Naive thymus-derived CD8-positive, alpha-beta T cell (primary cell): ENCODE measurements around the gene CYFIP2. TPM values are rescaled to one million over a fixed set of nuclear protein-coding genes. Genes with fewer than 3 reads are reported as not detected.

Experiments used
- ATAC-seq, 2 donors: fragments of 150-1000 bp; cut with Tn5 transposase in 1 of 2; sonication (Bioruptor Pico), chemical (Tn5 transposase) in 1 of 2; 1 replicate in 1 of 2; 2 replicates in 1 of 2; pipeline ENCODE4 v1.10.0; 2021; ENCODE audit warnings: mild to moderate bottlenecking in 2 of 2, moderate library complexity in 2 of 2
- POLR2A ChIA-PET: fragments of 350-600 bp; sonication (Branson Sonifier 250); formaldehyde crosslinking; loops from one replicate; lab custom pipeline; 2021; ENCODE audit warnings: antibody characterized with exemption; lab: Charles Lee
- DNase-seq, 10 donors: peaks; one replicate each; pipeline versions ENCODE4 v3.0.0 to v3.0.0-alpha.2; 2020 to 2022
- H3K27ac Mint-ChIP-seq, 10 donors: one replicate each; pipeline ENCODE4 v1.8.0; 2020 to 2022; ENCODE audit warnings: mild to moderate bottlenecking in 10 of 10, mixed read lengths in 10 of 10, moderate library complexity in 4 of 10, inconsistent platforms in 1 of 10
- H3K27me3 Mint-ChIP-seq, 5 donors: one replicate each; pipeline ENCODE4 v1.8.0; 2021 to 2022; ENCODE audit warnings: mixed read lengths in 5 of 5
- H3K36me3 Mint-ChIP-seq, 3 donors: one replicate each; pipeline ENCODE4 v1.8.0; 2020 to 2022; ENCODE audit warnings: mixed read lengths in 3 of 3, mild to moderate bottlenecking in 2 of 3, inconsistent platforms in 1 of 3
- H3K4me1 Mint-ChIP-seq, 4 donors: one replicate each; pipeline ENCODE4 v1.8.0; 2021 to 2022; ENCODE audit warnings: mixed read lengths in 4 of 4
- H3K4me3 Mint-ChIP-seq, 10 donors: one replicate each; pipeline ENCODE4 v1.8.0; 2020 to 2022; ENCODE audit warnings: mild to moderate bottlenecking in 10 of 10, mixed read lengths in 10 of 10, moderate library complexity in 6 of 10, inconsistent platforms in 1 of 10
- H3K9me3 Mint-ChIP-seq, 9 donors: one replicate each; pipeline ENCODE4 v1.8.0; 2020 to 2022; ENCODE audit warnings: mixed read lengths in 9 of 9, mild to moderate bottlenecking in 3 of 9, inconsistent platforms in 1 of 9, moderate library complexity in 1 of 9
- polyA plus RNA-seq, 3 donors: library from polyadenylated mRNA; unstranded; fragments of 300-500 nt; fragmentation: Illumina TruSeq; gene quantifications; one replicate each; pipeline ENCODE4 v1.2.3, GENCODE V29; 2021
- total RNA-seq, 8 experiments: library from RNA in 2 of 8; stranded (reverse) in 2 of 8; gene quantifications; one replicate each; pipeline ENCODE4 v1.2.3 and lab custom pipeline; 2021 to 2026

The CYFIP2 gene
- total and polyA plus RNA-seq, 5 experiments from 2014 or later = 395 to 668 (median 417) TPM

DNA sequence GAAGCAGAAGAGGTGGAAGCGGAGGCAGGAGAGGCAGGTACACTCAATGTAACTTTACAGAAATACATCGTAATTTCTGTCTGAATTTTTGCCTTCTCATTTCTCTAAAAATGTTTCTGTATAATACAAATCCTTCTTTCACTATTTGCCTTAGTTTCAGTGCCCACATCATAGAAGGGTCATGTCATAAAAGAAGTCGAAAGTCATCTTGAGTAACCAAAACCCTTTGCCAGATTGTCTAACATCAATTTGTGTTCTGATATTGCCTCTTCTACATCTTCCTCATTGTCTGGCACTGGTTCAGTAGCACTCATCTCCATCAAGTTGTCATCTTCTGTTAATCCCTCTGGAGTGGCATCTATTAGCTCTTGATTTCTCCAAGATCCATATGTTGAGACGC, 6.2 kb upstream of the CYFIP2 start:
- H3K4me1 Mint-ChIP-seq = peaks cover 50 to 86% (median 80%) of the 10 kb centered on the region in 4 donors
- ATAC-seq = no peak
- peaks cover 0 to 5% (median 0%) of the 10 kb centered on the region in 9 donors for H3K9me3 Mint-ChIP-seq
- peak overlapping the region in 9 of 10 donors; percentile 6 to 92 (median 52) for H3K27ac Mint-ChIP-seq
- H3K4me3 Mint-ChIP-seq = peak overlapping the region in 3 of 10 donors; percentile 16 to 30 (median 26)
- H3K27me3 Mint-ChIP-seq = no peaks in the 10 kb centered on the region
- DNase-seq = no peak
- POLR2A ChIA-PET = interaction anchor here (2.4 to 5.3 kb wide), 2 partner anchors 8 to 13 kb away, joined by 13 to 46 read pairs; partner anchors contain the start of gene CYFIP2
- peaks cover 7 to 22% (median 12%) of the 10 kb centered on the region in 3 donors for H3K36me3 Mint-ChIP-seq

DNA sequence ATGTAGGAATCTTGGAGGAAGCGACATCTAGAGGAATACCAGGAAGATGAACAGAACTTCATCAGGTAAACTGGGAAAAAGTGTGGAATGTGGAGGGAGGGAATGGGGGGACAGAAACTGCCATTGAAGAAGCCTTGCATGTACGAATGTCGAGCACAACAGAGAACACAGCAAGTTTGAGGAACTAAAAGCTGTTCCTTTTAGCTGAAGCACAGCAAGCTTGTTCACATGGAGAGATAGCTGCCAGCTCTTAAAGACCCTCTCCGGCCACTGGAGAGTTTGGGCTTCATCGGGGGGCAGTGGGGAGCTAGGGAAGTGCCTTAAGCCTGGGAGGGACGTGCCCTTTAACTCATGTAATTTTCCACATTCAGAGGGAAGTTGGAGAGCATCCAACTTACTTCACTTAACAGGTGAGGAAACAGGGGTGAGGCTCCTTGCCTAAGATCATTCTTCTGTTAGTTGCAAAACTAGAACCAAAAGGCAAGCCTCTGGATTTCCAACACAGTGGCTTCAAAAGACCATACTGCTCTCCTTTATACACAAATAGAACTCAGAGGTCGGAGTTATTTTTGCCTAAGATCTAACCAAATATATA, 2.3 kb upstream of the CYFIP2 start:
- Mint-ChIP-seq H3K4me3 (peak overlapping the region; percentile 1 to 97 (median 53)), H3K36me3 (peaks cover 0 to 4% (median 0%) of the 10 kb centered on the region in 3 donors)

DNA sequence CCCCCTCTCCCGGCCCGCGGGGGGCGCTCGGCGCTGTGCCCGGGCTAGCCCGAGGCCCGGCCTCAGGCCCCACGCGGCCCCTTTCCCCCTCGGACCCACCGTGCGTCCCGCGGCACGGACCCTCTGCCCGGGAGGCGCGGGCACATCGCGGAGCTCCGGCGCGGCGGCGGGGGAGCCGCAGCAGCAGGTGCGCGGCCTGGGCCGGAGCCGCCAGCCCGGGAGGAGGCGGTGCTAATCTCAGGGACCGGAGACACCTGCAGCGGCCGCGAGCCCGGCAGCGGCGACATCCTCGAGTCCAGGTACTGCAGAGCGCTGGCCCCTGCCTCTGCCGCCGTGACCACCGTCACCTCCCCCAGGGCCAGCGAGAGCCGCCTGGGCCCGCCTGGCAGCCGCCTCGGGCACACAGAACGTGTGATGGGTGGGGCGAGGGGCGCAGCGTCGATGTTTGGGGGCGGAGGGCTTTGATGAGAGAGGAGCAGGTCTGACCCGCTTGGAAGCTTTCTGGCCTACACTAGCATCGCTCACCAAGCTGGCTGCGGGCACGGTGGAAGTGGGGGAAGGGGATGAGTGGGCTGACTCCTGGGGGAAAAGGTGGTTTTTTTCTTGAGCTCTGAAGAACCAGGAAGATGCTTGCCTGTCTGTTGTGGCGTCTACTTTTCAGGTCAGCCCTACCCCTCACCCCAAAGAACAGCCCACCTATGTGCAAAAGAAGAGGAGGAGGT, 524 bp downstream of the CYFIP2 start:
- peak overlapping the region; percentile 81 to 98 (median 92) for H3K4me3 Mint-ChIP-seq
- peak overlapping the region; percentile 93 to 99 (median 96) for H3K27ac Mint-ChIP-seq
- POLR2A ChIA-PET = interaction anchor here (0.6 to 6.3 kb wide), 14 partner anchors 9 to 124 kb away, joined by 3 to 46 read pairs (median 14); partner anchors contain the start of gene MED7
- DNase-seq (peak; percentile 42 to 79 (median 52)), ATAC-seq (peak; percentile 25 to 38)
- H3K4me1 Mint-ChIP-seq = peaks cover 45 to 78% (median 74%) of the 10 kb centered on the region in 4 donors
- H3K36me3 Mint-ChIP-seq = peaks cover 7 to 18% (median 7%) of the 10 kb centered on the region in 3 donors
- H3K27me3 Mint-ChIP-seq = no peaks in the 10 kb centered on the region
- peaks cover 0 to 1% (median 0%) of the 10 kb centered on the region in 9 donors for H3K9me3 Mint-ChIP-seq

More for the DNA sequence above, 2.3 kb upstream of the CYFIP2 start:
- POLR2A ChIA-PET = interaction anchor here (0.9 to 6.3 kb wide), 8 partner anchors 9 to 121 kb away, joined by 3 to 42 read pairs (median 14); partner anchors contain the start of gene MED7
- ATAC-seq (no peak), DNase-seq (no peak)
- Mint-ChIP-seq H3K4me1 (peaks cover 44 to 75% (median 73%) of the 10 kb centered on the region in 4 donors), H3K27ac (peak overlapping the region in 9 of 10 donors; percentile 32 to 97 (median 81)), H3K9me3 (peaks cover 0 to 2% (median 0%) of the 10 kb centered on the region in 9 donors), H3K27me3 (no peaks in the 10 kb centered on the region)

DNA sequence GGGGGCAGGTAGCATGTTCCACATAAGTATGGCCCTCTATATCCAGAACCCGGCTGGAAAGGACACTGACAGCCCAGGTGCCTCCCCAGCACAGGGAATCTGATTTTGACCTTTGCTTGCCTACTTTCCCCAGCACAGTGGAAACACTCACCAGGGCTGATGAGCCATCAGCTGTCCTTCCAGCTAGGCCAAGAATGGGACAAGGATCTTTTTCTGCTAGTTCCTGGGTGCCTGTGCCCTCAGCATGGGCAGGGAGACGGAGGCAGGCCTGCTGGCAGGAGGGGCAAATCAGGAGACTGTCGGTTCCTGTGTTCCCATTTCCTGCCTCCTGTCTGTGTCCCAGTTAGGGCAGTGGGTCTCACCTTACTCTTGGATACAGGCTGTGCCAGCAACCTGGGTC, 1.1 kb downstream of the CYFIP2 start:
- H3K9me3 Mint-ChIP-seq = peaks cover 0 to 2% (median 0%) of the 10 kb centered on the region in 9 donors
- H3K27ac Mint-ChIP-seq = peak overlapping the region; percentile 93 to 99 (median 96)
- H3K36me3 Mint-ChIP-seq = peaks cover 7 to 21% (median 7%) of the 10 kb centered on the region in 3 donors
- DNase-seq = peak in 1 of 10 donors; percentile 8
- peaks cover 49 to 84% (median 78%) of the 10 kb centered on the region in 4 donors for H3K4me1 Mint-ChIP-seq
- H3K4me3 Mint-ChIP-seq = peak overlapping the region; percentile 81 to 98 (median 92)
- POLR2A ChIA-PET = interaction anchor here (0.6 to 6.3 kb wide), 16 partner anchors 9 to 124 kb away, joined by 3 to 46 read pairs (median 12); partner anchors contain the start of genes ITK and MED7
- peaks cover 0 to 1% (median 0%) of the 10 kb centered on the region in 5 donors for H3K27me3 Mint-ChIP-seq
- no peak for ATAC-seq

DNA sequence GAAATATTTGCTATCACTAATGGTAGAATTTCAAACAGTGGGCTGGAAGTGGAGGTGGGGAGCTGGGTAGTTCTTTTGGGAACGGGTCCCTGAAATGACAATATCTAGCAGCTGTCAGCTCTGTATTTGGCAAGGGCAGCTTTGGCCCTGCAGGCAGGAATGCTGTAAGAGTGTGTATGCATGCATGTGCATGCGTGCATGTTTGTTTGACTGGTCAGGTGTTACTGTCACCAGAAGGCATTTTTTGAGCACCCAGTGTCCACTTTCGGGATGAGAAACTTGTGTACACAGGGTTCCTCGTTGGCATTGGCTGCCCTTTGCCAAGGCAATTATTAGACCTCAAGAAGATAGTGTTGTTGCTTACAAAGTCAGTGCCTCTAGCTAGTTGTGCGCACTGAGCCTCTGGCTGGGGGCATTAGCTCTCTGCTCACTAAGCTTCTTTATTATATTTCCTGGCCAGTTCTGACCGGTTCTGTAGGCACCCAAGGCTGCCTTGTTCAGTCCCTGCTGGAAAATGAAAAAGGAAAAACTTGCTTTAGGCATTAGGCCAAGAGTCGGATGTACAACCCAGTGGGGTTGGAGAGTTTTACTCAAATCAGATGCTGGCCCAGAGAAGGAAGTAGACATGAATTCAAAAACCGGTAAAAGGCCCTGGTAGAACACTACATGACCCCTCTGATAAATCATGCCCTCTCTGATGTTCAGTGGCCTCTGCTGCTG, 2.0 kb downstream of the CYFIP2 start:
- Mint-ChIP-seq H3K4me3 (peak overlapping the region; percentile 81 to 98 (median 92)), H3K27me3 (peaks cover 0 to 1% (median 0%) of the 10 kb centered on the region in 5 donors), H3K4me1 (peaks cover 52 to 90% (median 85%) of the 10 kb centered on the region in 4 donors), H3K9me3 (peaks cover 0 to 2% (median 0%) of the 10 kb centered on the region in 9 donors), H3K27ac (peak overlapping the region; percentile 93 to 99 (median 97)), H3K36me3 (peaks cover 7 to 21% (median 7%) of the 10 kb centered on the region in 3 donors)
- ATAC-seq = no peak
- DNase-seq = no peak
- POLR2A ChIA-PET = interaction anchor here (0.5 to 6.3 kb wide), 17 partner anchors 10 to 125 kb away, joined by 3 to 46 read pairs (median 7); partner anchors contain the start of genes ITK and MED7

DNA sequence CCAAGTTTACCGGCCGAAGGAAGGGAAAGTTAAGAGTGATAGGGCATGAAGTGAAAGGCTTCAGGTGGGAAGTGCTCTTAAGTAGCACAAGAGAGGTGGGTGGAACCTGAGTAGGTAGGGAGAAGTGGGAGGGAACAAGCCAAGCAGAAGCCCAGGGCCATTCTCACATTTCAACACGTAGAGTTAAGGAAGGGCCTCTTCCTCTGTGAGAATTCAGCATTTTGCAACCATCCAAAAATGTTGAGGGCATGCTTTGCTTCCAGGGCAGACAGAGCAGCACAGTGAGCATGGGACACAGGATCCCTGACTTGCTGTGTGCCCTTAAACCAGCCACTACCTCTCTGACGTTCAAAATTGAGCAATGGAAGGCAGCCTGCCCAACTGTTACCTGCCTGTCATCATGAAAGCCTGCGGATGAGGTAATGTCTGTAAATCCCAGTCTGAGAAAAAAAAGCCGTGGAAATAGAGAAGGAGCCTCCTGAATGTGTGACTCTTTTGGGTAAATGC, 3.3 kb downstream of the CYFIP2 start:
- Mint-ChIP-seq H3K36me3 (peaks cover 7 to 21% (median 7%) of the 10 kb centered on the region in 3 donors), H3K27me3 (peaks cover 0 to 1% (median 0%) of the 10 kb centered on the region in 5 donors), H3K27ac (peak overlapping the region; percentile 93 to 100 (median 96)), H3K4me3 (peak overlapping the region; percentile 72 to 96 (median 86)), H3K9me3 (peaks cover 0 to 2% (median 0%) of the 10 kb centered on the region in 9 donors), H3K4me1 (peaks cover 53 to 90% (median 84%) of the 10 kb centered on the region in 4 donors)
- ATAC-seq (no peak), DNase-seq (peak in 1 of 10 donors; percentile 24)
- POLR2A ChIA-PET = interaction anchor here (1.1 to 5.6 kb wide), 6 partner anchors 8 to 96 kb away, joined by 3 to 46 read pairs (median 4); no protein-coding TSS in a partner anchor

DNA sequence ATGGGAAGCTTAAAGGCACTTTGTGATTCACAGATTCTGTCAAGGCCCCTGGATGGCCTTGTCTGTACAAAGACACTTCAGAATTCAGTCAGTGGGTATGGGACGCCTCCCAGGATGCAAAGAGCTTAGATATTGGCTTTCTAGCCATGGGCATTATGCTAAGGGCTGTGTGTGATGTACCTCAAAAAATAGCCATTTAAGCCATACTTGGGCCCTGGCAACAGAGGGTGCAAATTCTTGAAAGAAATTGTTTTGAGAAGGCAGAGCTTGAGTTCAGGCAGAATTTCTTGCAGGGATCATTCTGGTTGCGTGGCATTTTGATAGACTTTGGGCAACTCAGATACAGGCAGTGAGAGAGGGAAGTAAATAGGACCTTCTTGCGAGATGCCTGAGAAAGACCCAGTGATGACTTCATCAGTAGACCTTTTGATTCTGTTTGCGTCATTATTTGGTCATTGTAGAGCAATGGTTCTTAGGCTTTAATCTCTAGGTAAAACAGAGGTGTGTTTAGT, 3.9 kb downstream of the CYFIP2 start:
- peak overlapping the region; percentile 72 to 96 (median 86) for H3K4me3 Mint-ChIP-seq
- peaks cover 51 to 89% (median 83%) of the 10 kb centered on the region in 4 donors for H3K4me1 Mint-ChIP-seq
- POLR2A ChIA-PET = interaction anchor here (1.1 to 5.6 kb wide), 4 partner anchors 9 to 15 kb away, joined by 3 to 46 read pairs (median 4); no protein-coding TSS in a partner anchor
- peaks cover 0 to 1% (median 0%) of the 10 kb centered on the region in 5 donors for H3K27me3 Mint-ChIP-seq
- peaks cover 7 to 23% (median 7%) of the 10 kb centered on the region in 3 donors for H3K36me3 Mint-ChIP-seq
- peak overlapping the region; percentile 93 to 100 (median 98) for H3K27ac Mint-ChIP-seq
- DNase-seq (peak in 1 of 10 donors; percentile 12), ATAC-seq (no peak)
- peaks cover 0 to 2% (median 0%) of the 10 kb centered on the region in 9 donors for H3K9me3 Mint-ChIP-seq

DNA sequence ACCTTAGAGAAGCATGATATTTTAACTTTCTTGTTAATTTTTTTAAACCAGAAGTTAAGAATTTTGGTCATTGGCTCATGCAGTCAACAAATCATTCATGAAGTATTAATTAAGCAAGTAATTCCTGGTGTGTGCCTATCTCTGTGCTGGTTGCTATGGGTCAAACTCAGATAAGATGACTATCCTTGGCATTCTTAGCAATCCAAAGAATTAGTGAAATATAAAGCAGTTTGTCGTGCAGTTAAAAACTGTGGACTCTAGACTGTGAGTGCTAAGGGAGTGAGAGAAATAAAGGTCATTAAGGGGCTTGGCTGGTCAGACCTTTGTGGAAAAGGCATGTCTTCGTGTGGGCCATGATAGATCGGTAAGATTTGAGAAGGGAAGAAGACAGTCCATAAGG, 4.8 kb downstream of the CYFIP2 start:
- H3K27me3 Mint-ChIP-seq = peaks cover 0 to 1% (median 0%) of the 10 kb centered on the region in 5 donors
- DNase-seq (no peak), ATAC-seq (no peak)
- H3K4me1 Mint-ChIP-seq = peaks cover 46 to 89% (median 79%) of the 10 kb centered on the region in 4 donors
- peaks cover 0 to 2% (median 0%) of the 10 kb centered on the region in 9 donors for H3K9me3 Mint-ChIP-seq
- peak overlapping the region in 9 of 10 donors; percentile 52 to 96 (median 85) for H3K4me3 Mint-ChIP-seq
- H3K27ac Mint-ChIP-seq = peak overlapping the region; percentile 93 to 100 (median 98)
- peaks cover 7 to 23% (median 7%) of the 10 kb centered on the region in 3 donors for H3K36me3 Mint-ChIP-seq
- POLR2A ChIA-PET = interaction anchor here (0.9 to 5.1 kb wide), 8 partner anchors 13 to 128 kb away, joined by 3 to 88 read pairs (median 21); partner anchors contain the start of gene MED7

DNA sequence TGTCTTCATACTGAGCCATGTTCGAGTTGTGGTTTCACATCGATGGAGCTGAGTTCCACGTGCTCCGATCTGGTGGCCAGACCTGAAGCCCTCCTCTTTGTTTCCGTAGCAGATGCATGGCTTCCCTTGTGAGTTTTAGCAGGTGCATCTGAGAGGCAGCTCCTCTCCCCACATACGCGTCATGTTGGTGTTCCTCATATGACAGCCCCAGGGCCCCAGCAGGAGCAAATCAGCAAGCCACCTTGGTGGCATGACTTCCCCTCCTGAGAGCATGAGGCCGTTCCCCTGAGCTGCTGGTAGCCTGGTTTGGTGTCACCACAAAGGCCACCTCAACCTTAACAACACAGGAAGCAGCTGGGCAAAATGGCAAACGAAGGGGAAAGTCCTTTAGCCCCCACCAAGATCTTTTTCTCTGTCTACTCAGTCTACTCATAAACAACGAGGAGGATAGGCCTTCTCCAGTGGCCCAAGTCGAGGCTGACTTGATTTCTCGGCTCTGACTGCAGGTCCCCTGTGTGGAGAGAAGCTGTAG, 5.9 kb downstream of the CYFIP2 start:
- ATAC-seq (peak; percentile 88 to 94), DNase-seq (peak; percentile 59 to 96 (median 92))
- H3K27me3 Mint-ChIP-seq = peaks cover 0 to 1% (median 0%) of the 10 kb centered on the region in 5 donors
- H3K4me1 Mint-ChIP-seq = peaks cover 48 to 96% (median 89%) of the 10 kb centered on the region in 4 donors
- peaks cover 7 to 30% (median 7%) of the 10 kb centered on the region in 3 donors for H3K36me3 Mint-ChIP-seq
- POLR2A ChIA-PET = interaction anchor here (0.7 to 5.1 kb wide), 27 partner anchors 8 to 129 kb away, joined by 3 to 88 read pairs (median 6); partner anchors contain the start of genes ITK and MED7
- peak overlapping the region; percentile 93 to 100 (median 98) for H3K27ac Mint-ChIP-seq
- peaks cover 0 to 2% (median 0%) of the 10 kb centered on the region in 9 donors for H3K9me3 Mint-ChIP-seq
- H3K4me3 Mint-ChIP-seq = peak overlapping the region; percentile 76 to 96 (median 86)

DNA sequence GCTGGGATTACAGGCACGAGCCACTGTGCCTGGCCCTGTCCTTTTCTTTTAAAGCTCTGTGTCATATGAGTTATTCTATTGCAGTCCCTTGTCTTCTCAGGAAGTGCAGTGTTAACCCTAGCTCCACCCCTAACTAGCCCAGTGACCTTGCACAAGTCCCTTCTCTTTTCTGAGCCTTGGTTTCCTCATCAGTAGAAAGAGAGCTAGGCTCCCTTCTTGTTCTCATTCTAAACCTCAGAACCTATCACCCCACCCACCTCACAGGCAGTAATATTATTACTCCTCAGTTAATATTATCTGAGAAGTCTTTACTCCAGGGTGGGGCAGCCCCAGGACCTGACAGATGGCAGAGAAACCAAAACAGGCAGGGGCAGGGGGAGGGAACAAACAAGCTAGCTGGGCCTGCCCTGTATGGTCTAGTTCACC, 7.2 kb downstream of the CYFIP2 start:
- peak overlapping the region; percentile 66 to 86 (median 81) for H3K4me3 Mint-ChIP-seq
- H3K9me3 Mint-ChIP-seq = peaks cover 0 to 2% (median 0%) of the 10 kb centered on the region in 9 donors
- no peak for DNase-seq
- peak overlapping the region; percentile 87 to 100 (median 97) for H3K27ac Mint-ChIP-seq
- peaks cover 0 to 1% (median 0%) of the 10 kb centered on the region in 5 donors for H3K27me3 Mint-ChIP-seq
- POLR2A ChIA-PET = interaction anchor here (0.7 to 5.1 kb wide), 16 partner anchors 9 to 130 kb away, joined by 3 to 88 read pairs (median 6); partner anchors contain the start of gene MED7
- no peak for ATAC-seq
- H3K36me3 Mint-ChIP-seq = peaks cover 7 to 38% (median 7%) of the 10 kb centered on the region in 3 donors
- peaks cover 48 to 95% (median 89%) of the 10 kb centered on the region in 4 donors for H3K4me1 Mint-ChIP-seq
